ENCODE data around the gene ZNF532. TPM values are rescaled to one million over a fixed set of nuclear protein-coding genes. Genes with fewer than 3 reads are reported as not detected.

ZNF532 gene
- total RNA-seq, 4 donors from 2014 or later, result 16.2 to 26.9 (median 22.7) TPM

DNA sequence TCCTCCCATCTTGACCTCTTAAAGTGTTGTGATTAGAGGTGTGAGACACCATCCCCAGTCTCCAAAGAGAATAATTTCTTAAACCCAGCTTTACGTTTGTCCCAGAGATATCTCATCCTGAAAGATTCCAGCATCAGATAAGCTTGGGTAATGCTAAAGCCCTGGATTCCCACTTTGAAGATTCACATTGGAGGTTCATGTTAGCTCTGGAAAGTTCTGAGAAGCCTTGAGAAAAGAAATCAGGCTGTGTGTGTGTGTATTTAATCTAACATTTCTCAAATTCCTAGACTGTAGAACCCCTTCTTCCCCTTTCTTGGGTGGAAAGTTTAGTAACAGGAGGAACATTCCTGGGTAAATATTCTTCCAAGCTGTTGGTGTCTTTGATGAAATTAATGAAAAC lies 18.0 kb downstream of the ZNF532 start:
- Histone ChIP-seq H3K4me3 (no peak overlapping the region), H3K9me3 (no peaks in the 10 kb centered on the region), H3K27me3 (no peaks in the 10 kb centered on the region), H3K36me3 (no peaks in the 10 kb centered on the region), H3K4me1 (peaks cover 0 to 16% (median 4%) of the 10 kb centered on the region in 4 donors), H3K27ac (no peak overlapping the region)
- 69 to 86% methylated on average over 1 of the region's 1 CpG for WGBS, 2 donors (ENCODE audit: low coverage in 1 of 2)
- DNase-seq, result no peak
- intact Hi-C loops (cut with DNase I; ENCODE audit: low total_unique reads), result no loop called here
- in situ Hi-C loops (cut with MboI; ENCODE audit: low pct_ligation_motif_present in 1 of 4, low pct_unique_long_range_greater_than_20kb in 1 of 4, low sequenced_read_pairs in 3 of 4), result no loop called here
- TF ChIP-seq, protein P1, sequence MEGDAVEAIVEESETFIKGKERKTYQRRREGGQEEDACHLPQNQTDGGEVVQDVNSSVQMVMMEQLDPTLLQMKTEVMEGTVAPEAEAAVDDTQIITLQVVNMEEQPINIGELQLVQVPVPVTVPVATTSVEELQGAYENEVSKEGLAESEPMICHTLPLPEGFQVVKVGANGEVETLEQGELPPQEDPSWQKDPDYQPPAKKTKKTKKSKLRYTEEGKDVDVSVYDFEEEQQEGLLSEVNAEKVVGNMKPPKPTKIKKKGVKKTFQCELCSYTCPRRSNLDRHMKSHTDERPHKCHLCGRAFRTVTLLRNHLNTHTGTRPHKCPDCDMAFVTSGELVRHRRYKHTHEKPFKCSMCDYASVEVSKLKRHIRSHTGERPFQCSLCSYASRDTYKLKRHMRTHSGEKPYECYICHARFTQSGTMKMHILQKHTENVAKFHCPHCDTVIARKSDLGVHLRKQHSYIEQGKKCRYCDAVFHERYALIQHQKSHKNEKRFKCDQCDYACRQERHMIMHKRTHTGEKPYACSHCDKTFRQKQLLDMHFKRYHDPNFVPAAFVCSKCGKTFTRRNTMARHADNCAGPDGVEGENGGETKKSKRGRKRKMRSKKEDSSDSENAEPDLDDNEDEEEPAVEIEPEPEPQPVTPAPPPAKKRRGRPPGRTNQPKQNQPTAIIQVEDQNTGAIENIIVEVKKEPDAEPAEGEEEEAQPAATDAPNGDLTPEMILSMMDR (IDR thresholded peaks at IDR 0.05), result no peak
- no peak for TF ChIP-seq EP300 (IDR thresholded peaks at IDR 0.05; ENCODE audit: low read depth)
- TF ChIP-seq POLR2A (IDR thresholded peaks at IDR 0.05), result no peak
- TF ChIP-seq POLR2AphosphoS5 (IDR thresholded peaks at IDR 0.05), result no peak

DNA sequence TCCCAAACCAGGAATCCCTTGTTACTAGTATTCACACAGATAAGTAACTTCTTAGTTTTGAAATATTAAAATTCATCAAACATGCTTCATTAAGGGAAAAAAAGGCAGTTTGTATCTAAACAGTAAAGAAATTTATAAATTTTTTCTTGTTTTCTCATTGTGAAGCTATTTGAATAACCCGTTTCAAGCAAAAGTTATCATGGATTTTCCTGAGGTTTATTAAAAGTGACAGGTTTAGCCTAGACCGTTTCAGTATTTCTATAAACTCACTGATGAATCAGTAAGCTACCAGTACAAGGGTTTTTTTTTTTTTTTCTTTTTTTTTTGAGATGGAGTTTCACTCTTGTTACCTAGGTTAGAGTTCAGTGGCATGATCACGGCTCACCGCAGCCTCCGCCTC lies 20.0 kb downstream of the ZNF532 start:
- Histone ChIP-seq H3K4me1 (peaks cover 0 to 23% (median 4%) of the 10 kb centered on the region in 4 donors), H3K36me3 (no peaks in the 10 kb centered on the region), H3K27ac (no peak overlapping the region), H3K4me3 (no peak overlapping the region), H3K9me3 (no peaks in the 10 kb centered on the region), H3K27me3 (no peaks in the 10 kb centered on the region)
- in situ Hi-C loops (cut with MboI; ENCODE audit: low pct_ligation_motif_present in 1 of 4, low pct_unique_long_range_greater_than_20kb in 1 of 4, low sequenced_read_pairs in 3 of 4) (no loop called here), intact Hi-C loops (cut with DNase I; ENCODE audit: low total_unique reads) (no loop called here)
- no peak for DNase-seq
- TF ChIP-seq POLR2A (IDR thresholded peaks at IDR 0.05) (no peak), POLR2AphosphoS5 (IDR thresholded peaks at IDR 0.05) (no peak), EP300 (IDR thresholded peaks at IDR 0.05; ENCODE audit: low read depth) (no peak)
- TF ChIP-seq, protein P1 (IDR thresholded peaks at IDR 0.05), result no peak
- 89% methylated on average over 2 to 5 of the region's 5 CpGs for WGBS, 2 donors (ENCODE audit: low coverage in 1 of 2)

DNA sequence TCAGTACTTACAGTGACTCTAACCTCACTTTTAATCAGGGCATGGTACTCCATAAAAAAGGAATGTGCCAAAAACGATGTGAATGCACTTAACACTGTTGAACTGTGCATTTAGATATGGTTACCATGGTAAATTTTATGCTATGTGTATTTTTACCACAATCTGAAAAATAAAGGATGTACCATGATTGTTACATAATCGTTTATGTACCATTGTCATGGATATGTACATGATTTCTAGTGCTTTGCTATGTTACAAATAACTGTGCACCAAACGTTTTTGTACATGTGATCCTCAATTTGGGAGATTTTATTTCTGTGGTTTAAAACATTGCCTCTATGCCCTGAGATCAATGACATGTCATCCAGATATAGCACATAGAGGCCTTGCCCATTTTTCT lies 21.8 kb downstream of the ZNF532 start:
- 57 to 67% methylated on average over 3 of the region's 3 CpGs for WGBS, 2 donors (ENCODE audit: low coverage in 1 of 2)

DNA sequence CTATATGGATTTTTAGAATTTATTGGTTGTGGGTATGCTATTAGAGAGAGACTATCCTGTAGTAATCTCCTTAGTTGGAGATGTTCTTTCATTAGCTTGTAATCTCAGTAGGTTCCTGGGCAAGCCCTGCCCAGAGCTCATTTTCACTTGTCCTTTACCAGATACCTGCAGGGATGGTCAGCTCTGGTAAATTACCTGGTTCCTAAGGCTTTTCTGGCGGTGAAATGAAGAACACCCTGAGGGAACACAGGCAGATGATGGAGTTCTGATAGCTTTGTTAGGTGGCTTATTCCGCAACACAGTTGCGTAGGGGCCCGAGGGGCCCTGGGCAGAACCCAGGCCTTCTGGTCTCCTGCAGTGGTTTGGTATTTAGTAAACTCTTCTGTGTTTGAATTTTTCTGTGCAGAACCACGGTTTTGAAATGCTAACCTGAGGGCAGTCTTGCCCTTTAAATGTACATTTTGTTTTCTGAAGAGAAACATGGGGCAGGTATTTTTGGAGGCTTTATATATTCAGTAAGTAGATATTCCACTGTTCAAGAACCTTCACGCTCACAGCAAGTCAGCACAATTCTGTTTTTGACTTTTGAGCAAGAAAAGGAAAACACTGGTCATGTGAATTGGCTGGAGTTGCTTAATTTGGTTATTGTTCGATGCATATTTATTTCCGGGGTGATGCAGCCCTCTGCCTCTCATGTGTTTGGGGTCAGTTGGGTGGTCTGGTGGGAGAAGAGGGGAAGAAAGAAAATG lies 22.4 kb downstream of the ZNF532 start:
- no peak for TF ChIP-seq POLR2AphosphoS5 (IDR thresholded peaks at IDR 0.05)
- no peak for TF ChIP-seq POLR2A (IDR thresholded peaks at IDR 0.05)
- TF ChIP-seq, protein P1 (IDR thresholded peaks at IDR 0.05), result no peak
- TF ChIP-seq EP300 (IDR thresholded peaks at IDR 0.05; ENCODE audit: low read depth), result no peak
- WGBS, 2 donors (ENCODE audit: low coverage in 1 of 2), result 67 to 77% methylated on average over 4 to 8 of the region's 8 CpGs
- no peaks in the 10 kb centered on the region for H3K27me3 ChIP-seq
- no peaks in the 10 kb centered on the region for H3K9me3 ChIP-seq
- H3K4me3 ChIP-seq, result no peak overlapping the region
- in situ Hi-C loops (cut with MboI; ENCODE audit: low pct_ligation_motif_present in 1 of 4, low pct_unique_long_range_greater_than_20kb in 1 of 4, low sequenced_read_pairs in 3 of 4) (no loop called here), intact Hi-C loops (cut with DNase I; ENCODE audit: low total_unique reads) (no loop called here)
- no peaks in the 10 kb centered on the region for H3K36me3 ChIP-seq
- peak overlapping the region; percentile 54 to 76 (median 72) for H3K27ac ChIP-seq
- H3K4me1 ChIP-seq, result peaks cover 0 to 30% (median 4%) of the 10 kb centered on the region in 4 donors
- DNase-seq, result no peak

More for the DNA sequence above, 21.8 kb downstream of the ZNF532 start:
- Histone ChIP-seq H3K27me3 (no peaks in the 10 kb centered on the region), H3K9me3 (no peaks in the 10 kb centered on the region), H3K4me1 (peaks cover 0 to 26% (median 4%) of the 10 kb centered on the region in 4 donors), H3K4me3 (no peak overlapping the region), H3K27ac (peak overlapping the region; percentile 54 to 76 (median 72)), H3K36me3 (no peaks in the 10 kb centered on the region)
- TF ChIP-seq EP300 (IDR thresholded peaks at IDR 0.05; ENCODE audit: low read depth) (no peak), POLR2A (IDR thresholded peaks at IDR 0.05) (no peak), POLR2AphosphoS5 (IDR thresholded peaks at IDR 0.05) (no peak)
- TF ChIP-seq, protein P1 (IDR thresholded peaks at IDR 0.05), result no peak
- in situ Hi-C loops (cut with MboI; ENCODE audit: low pct_ligation_motif_present in 1 of 4, low pct_unique_long_range_greater_than_20kb in 1 of 4, low sequenced_read_pairs in 3 of 4), result no loop called here
- intact Hi-C loops (cut with DNase I; ENCODE audit: low total_unique reads), result no loop called here
- no peak for DNase-seq
